Measurements from ENCODE around the gene BFSP1.
A peak's percentile ranks its signal among the peaks of the same experiment; 100 is the strongest.

Gene BFSP1

GRCh38 chr20:17530716-17531664 lies at the start of gene BFSP1:
Gene BFSP1, minus strand, starts transcription at chr20:17531379. Its CDS starts 50 bp downstream, at chr20:17531329.
- WGBS (ENCODE audit: insufficient coverage, insufficient read length) = no CpG with 5 or more reads among the region's 111 CpGs
- peak within 1 kb of the TSS; percentile 23; the same call in 1 of the 2 replicates for H3K4me3 ChIP-seq (ENCODE audit: low read length)

GRCh38 chr20:17580895-17581294 lies 49.7 kb upstream of the BFSP1 start:
- DNase-seq (ENCODE audit: low read depth, low spot score) = no peak
- no peak overlapping the region for H3K4me3 ChIP-seq (ENCODE audit: low read length)
- no peaks in the 10 kb centered on the region for H3K4me1 ChIP-seq (ENCODE audit: control insufficient read depth, insufficient read depth, low read length)
- no peaks in the 10 kb centered on the region for H3K27me3 ChIP-seq (ENCODE audit: control insufficient read depth, insufficient read depth, low read length)
- H3K36me3 ChIP-seq (ENCODE audit: control insufficient read depth, insufficient read depth, low read length) = no peaks in the 10 kb centered on the region
- no peaks in the 10 kb centered on the region for H3K9me3 ChIP-seq (ENCODE audit: control insufficient read depth, insufficient read depth, low read length)
- no peak overlapping the region for H3K27ac ChIP-seq (ENCODE audit: low read length)
- WGBS (ENCODE audit: insufficient coverage, insufficient read length) = 100% methylated on average over 1 of the region's 2 CpGs

More at GRCh38 chr20:17530716-17531664, at the start of gene BFSP1:
- Histone ChIP-seq H3K27me3 (ENCODE audit: control insufficient read depth, insufficient read depth, low read length) (no peaks in the 10 kb centered on the region; the same call in 1 of the 2 replicates), H3K27ac (ENCODE audit: low read length) (no peak within 1 kb of the TSS), H3K4me1 (ENCODE audit: control insufficient read depth, insufficient read depth, low read length) (peaks cover 2% of the 10 kb centered on the region), H3K36me3 (ENCODE audit: control insufficient read depth, insufficient read depth, low read length) (no peaks in the 10 kb centered on the region), H3K9me3 (ENCODE audit: control insufficient read depth, insufficient read depth, low read length) (no peaks in the 10 kb centered on the region)
- no peak for DNase-seq (ENCODE audit: low read depth, low spot score)

GRCh38 chr20:17579369-17580039 lies 48.3 kb upstream of the BFSP1 start:
- no CpG with 5 or more reads among the region's 4 CpGs for WGBS (ENCODE audit: insufficient coverage, insufficient read length)
- Histone ChIP-seq H3K4me3 (ENCODE audit: low read length) (no peak overlapping the region), H3K27me3 (ENCODE audit: control insufficient read depth, insufficient read depth, low read length) (no peaks in the 10 kb centered on the region), H3K4me1 (ENCODE audit: control insufficient read depth, insufficient read depth, low read length) (no peaks in the 10 kb centered on the region), H3K9me3 (ENCODE audit: control insufficient read depth, insufficient read depth, low read length) (no peaks in the 10 kb centered on the region), H3K36me3 (ENCODE audit: control insufficient read depth, insufficient read depth, low read length) (no peaks in the 10 kb centered on the region), H3K27ac (ENCODE audit: low read length) (no peak overlapping the region)
- DNase-seq (ENCODE audit: low read depth, low spot score) = no peak

DNA sequence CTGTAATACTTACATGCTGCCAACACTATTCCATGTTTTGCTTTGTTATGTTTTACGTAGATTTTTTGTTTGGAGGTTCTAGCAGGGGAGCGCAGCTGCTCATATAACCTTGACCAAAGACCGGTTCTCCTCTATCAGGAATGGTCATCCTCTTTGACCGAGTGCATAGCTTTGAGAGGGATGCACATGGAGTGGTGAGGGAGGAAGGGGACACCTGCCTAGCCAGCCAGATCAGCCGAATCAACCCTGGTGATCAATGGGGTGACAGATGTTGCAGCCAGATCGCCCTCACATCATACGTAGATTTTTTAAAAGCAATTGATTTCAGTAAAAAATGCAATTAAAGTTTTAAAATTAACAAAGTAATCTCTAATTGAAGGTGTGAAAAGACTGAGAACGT lies 45.0 kb upstream of the BFSP1 start:
- Histone ChIP-seq H3K27ac (ENCODE audit: low read length) (no peak overlapping the region), H3K4me1 (ENCODE audit: control insufficient read depth, insufficient read depth, low read length) (no peaks in the 10 kb centered on the region), H3K36me3 (ENCODE audit: control insufficient read depth, insufficient read depth, low read length) (no peaks in the 10 kb centered on the region), H3K27me3 (ENCODE audit: control insufficient read depth, insufficient read depth, low read length) (no peaks in the 10 kb centered on the region), H3K4me3 (ENCODE audit: low read length) (no peak overlapping the region), H3K9me3 (ENCODE audit: control insufficient read depth, insufficient read depth, low read length) (no peaks in the 10 kb centered on the region)
- DNase-seq (ENCODE audit: low read depth, low spot score) = no peak
- no CpG with 5 or more reads among the region's 8 CpGs for WGBS (ENCODE audit: insufficient coverage, insufficient read length)

DNA sequence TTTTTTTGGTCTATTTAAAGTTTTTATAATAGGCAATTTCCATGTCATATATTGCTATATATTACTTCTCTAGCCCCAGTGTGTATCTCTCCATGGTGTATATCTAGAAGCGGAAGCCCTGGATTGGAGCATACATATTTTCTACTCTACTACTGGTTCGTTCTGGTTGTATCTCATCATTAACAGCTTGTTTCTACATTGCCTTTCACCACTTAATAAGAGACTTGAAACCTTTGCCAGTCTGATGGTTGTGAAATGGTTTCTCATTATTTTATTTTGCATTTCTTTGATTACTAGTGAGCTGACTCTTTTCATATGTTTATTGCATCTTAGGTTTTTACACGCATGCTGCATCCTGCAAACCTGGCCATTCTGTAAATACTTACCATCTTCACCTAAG lies 42.3 kb upstream of the BFSP1 start:
- no CpG with 5 or more reads among the region's 3 CpGs for WGBS (ENCODE audit: insufficient coverage, insufficient read length)
- no peaks in the 10 kb centered on the region for H3K36me3 ChIP-seq (ENCODE audit: control insufficient read depth, insufficient read depth, low read length)
- no peak overlapping the region for H3K27ac ChIP-seq (ENCODE audit: low read length)
- no peak overlapping the region for H3K4me3 ChIP-seq (ENCODE audit: low read length)
- DNase-seq (ENCODE audit: low read depth, low spot score) = no peak
- H3K4me1 ChIP-seq (ENCODE audit: control insufficient read depth, insufficient read depth, low read length) = no peaks in the 10 kb centered on the region
- H3K27me3 ChIP-seq (ENCODE audit: control insufficient read depth, insufficient read depth, low read length) = no peaks in the 10 kb centered on the region
- H3K9me3 ChIP-seq (ENCODE audit: control insufficient read depth, insufficient read depth, low read length) = no peaks in the 10 kb centered on the region

GRCh38 chr20:17572034-17572638 lies 41.0 kb upstream of the BFSP1 start:
- peaks cover 2% of the 10 kb centered on the region; the same call in 1 of the 2 replicates for H3K4me1 ChIP-seq (ENCODE audit: control insufficient read depth, insufficient read depth, low read length)
- H3K9me3 ChIP-seq (ENCODE audit: control insufficient read depth, insufficient read depth, low read length) = no peaks in the 10 kb centered on the region
- no peak overlapping the region for H3K27ac ChIP-seq (ENCODE audit: low read length)
- no peak overlapping the region for H3K4me3 ChIP-seq (ENCODE audit: low read length)
- DNase-seq (ENCODE audit: low read depth, low spot score) = no peak
- H3K27me3 ChIP-seq (ENCODE audit: control insufficient read depth, insufficient read depth, low read length) = no peaks in the 10 kb centered on the region
- no peaks in the 10 kb centered on the region for H3K36me3 ChIP-seq (ENCODE audit: control insufficient read depth, insufficient read depth, low read length)
- WGBS (ENCODE audit: insufficient coverage, insufficient read length) = no CpG with 5 or more reads among the region's 7 CpGs

GRCh38 chr20:17571153-17571527 lies 40.0 kb upstream of the BFSP1 start:
- no CpG with 5 or more reads among the region's 6 CpGs for WGBS (ENCODE audit: insufficient coverage, insufficient read length)
- Histone ChIP-seq H3K4me3 (ENCODE audit: low read length) (peak overlapping the region; percentile 66; the same call in 1 of the 2 replicates), H3K36me3 (ENCODE audit: control insufficient read depth, insufficient read depth, low read length) (no peaks in the 10 kb centered on the region), H3K27me3 (ENCODE audit: control insufficient read depth, insufficient read depth, low read length) (no peaks in the 10 kb centered on the region), H3K4me1 (ENCODE audit: control insufficient read depth, insufficient read depth, low read length) (peaks cover 2% of the 10 kb centered on the region; the same call in 1 of the 2 replicates), H3K27ac (ENCODE audit: low read length) (no peak overlapping the region), H3K9me3 (ENCODE audit: control insufficient read depth, insufficient read depth, low read length) (no peaks in the 10 kb centered on the region)
- DNase-seq (ENCODE audit: low read depth, low spot score) = no peak

GRCh38 chr20:17570347-17571152 lies 39.4 kb upstream of the BFSP1 start:
- no peaks in the 10 kb centered on the region for H3K9me3 ChIP-seq (ENCODE audit: control insufficient read depth, insufficient read depth, low read length)
- peak overlapping the region; percentile 66 for H3K4me3 ChIP-seq (ENCODE audit: low read length)
- no CpG with 5 or more reads among the region's 43 CpGs for WGBS (ENCODE audit: insufficient coverage, insufficient read length)
- DNase-seq (ENCODE audit: low read depth, low spot score) = no peak
- no peak overlapping the region for H3K27ac ChIP-seq (ENCODE audit: low read length)
- peaks cover 2% of the 10 kb centered on the region; the same call in 1 of the 2 replicates for H3K4me1 ChIP-seq (ENCODE audit: control insufficient read depth, insufficient read depth, low read length)
- no peaks in the 10 kb centered on the region for H3K27me3 ChIP-seq (ENCODE audit: control insufficient read depth, insufficient read depth, low read length)
- H3K36me3 ChIP-seq (ENCODE audit: control insufficient read depth, insufficient read depth, low read length) = no peaks in the 10 kb centered on the region

- Histone ChIP-seq H3K27me3 (ENCODE audit: control insufficient read depth, insufficient read depth, low read length) (no peaks in the 10 kb centered on the region), H3K4me3 (ENCODE audit: low read length) (peak within 1 kb of the TSS; percentile 66), H3K36me3 (ENCODE audit: control insufficient read depth, insufficient read depth, low read length) (no peaks in the 10 kb centered on the region), H3K4me1 (ENCODE audit: control insufficient read depth, insufficient read depth, low read length) (peaks cover 2% of the 10 kb centered on the region; the same call in 1 of the 2 replicates), H3K27ac (ENCODE audit: low read length) (no peak within 1 kb of the TSS), H3K9me3 (ENCODE audit: control insufficient read depth, insufficient read depth, low read length) (no peaks in the 10 kb centered on the region)
- no CpG with 5 or more reads among the region's 70 CpGs for WGBS (ENCODE audit: insufficient coverage, insufficient read length)
- peak; percentile 82 for DNase-seq (ENCODE audit: low read depth, low spot score)
Observed at GRCh38 chr20:17569616-17570346, 38.6 kb upstream of the BFSP1 start, which contains the start of gene DSTN. Gene DSTN, plus strand, starts transcription at chr20:17570075. Its CDS starts 134 bp downstream, at chr20:17570209.

All from iPS DF 6.9 (cell line).